ENCODE data around the gene RAB31.

Gene RAB31

GRCh38 chr18:9739516-9739915, 31.4 kb downstream of the RAB31 start:
- no peak for DNase-seq

- DNase-seq = no peak
Measured at GRCh38 chr18:9740071-9740470, 32.0 kb downstream of the RAB31 start.

- DNase-seq = no peak
Measured at GRCh38 chr18:9741406-9741792, 33.3 kb downstream of the RAB31 start.

- DNase-seq = no peak
Measured at GRCh38 chr18:9741793-9742523, 33.9 kb downstream of the RAB31 start.

GRCh38 chr18:9742524-9743131, 34.5 kb downstream of the RAB31 start:
- no peak for DNase-seq

- no peak for DNase-seq
Measured at GRCh38 chr18:9743200-9744016, 35.3 kb downstream of the RAB31 start.

- no peak for DNase-seq
Measured at GRCh38 chr18:9746958-9747357, 38.9 kb downstream of the RAB31 start.

- no peak for DNase-seq
Measured at GRCh38 chr18:9749611-9750010, 41.5 kb downstream of the RAB31 start.

GRCh38 chr18:9750112-9750511, 42.0 kb downstream of the RAB31 start:
- DNase-seq = no peak

GRCh38 chr18:9750606-9751304, 42.7 kb downstream of the RAB31 start:
- DNase-seq = no peak

GRCh38 chr18:9751371-9752031, 43.4 kb downstream of the RAB31 start:
- no peak for DNase-seq

- DNase-seq = no peak
Measured at GRCh38 chr18:9753846-9754245, 45.7 kb downstream of the RAB31 start.

- no peak for DNase-seq
Measured at GRCh38 chr18:9755110-9755509, 47.0 kb downstream of the RAB31 start.

GRCh38 chr18:9755615-9756014, 47.5 kb downstream of the RAB31 start:
- no peak for DNase-seq

- no peak for DNase-seq
Measured at GRCh38 chr18:9756271-9756932, 48.3 kb downstream of the RAB31 start.

- DNase-seq = no peak
Measured at GRCh38 chr18:9756933-9757470, 48.9 kb downstream of the RAB31 start.

GRCh38 chr18:9757827-9758621, 49.9 kb downstream of the RAB31 start:
- DNase-seq = no peak

GRCh38 chr18:9758624-9759075, 50.5 kb downstream of the RAB31 start:
- no peak for DNase-seq

GRCh38 chr18:9760641-9761040, 52.5 kb downstream of the RAB31 start:
- no peak for DNase-seq

GRCh38 chr18:9762526-9762925, 54.4 kb downstream of the RAB31 start:
- no peak for DNase-seq

GRCh38 chr18:9763157-9763556, 55.1 kb downstream of the RAB31 start:
- DNase-seq = no peak
